B cell (primary cell): Measurements from ENCODE around the gene FAM170B. TPM values are rescaled to one million over a fixed set of nuclear protein-coding genes. Genes with fewer than 3 reads are reported as not detected.

Source experiments
- ATAC-seq: fragments of 200-7000 bp; cut with Tn5 transposase; one replicate; pipeline ENCODE4 v1.10.0; 2021; ENCODE audit warnings: low read depth, mild to moderate bottlenecking, moderate number of reproducible peaks, moderate library complexity
- CTCF ChIA-PET: fragments of 350-600 bp; sonication (Branson Sonifier 250); formaldehyde crosslinking; loops from one replicate; lab custom pipeline; 2021; ENCODE audit warnings: antibody characterized with exemption, inconsistent platforms; lab: Charles Lee
- POLR2A ChIA-PET: fragments of 350-600 bp; sonication (Branson Sonifier 250); formaldehyde crosslinking; loops from one replicate; lab custom pipeline; 2021; ENCODE audit warnings: antibody characterized with exemption; lab: Charles Lee
- DNase-seq: peaks from one replicate; pipeline ENCODE4 v3.0.0; 2013
- H2AFZ ChIP-seq: 2 replicates; pipeline ENCODE4 v1.6.1; 2012; ENCODE audit warnings: mild to moderate bottlenecking, low read depth, low read length; ENCODE audit not compliant: insufficient read depth, poor library complexity, severe bottlenecking
- H3K27ac ChIP-seq, 2 donors: 1 replicate in 1 of 2; 2 replicates in 1 of 2; pipeline ENCODE4 v1.5.1; 2012 to 2013; ENCODE audit warnings: low read length in 2 of 2, mild to moderate bottlenecking in 2 of 2, moderate library complexity in 1 of 2
- H3K27me3 ChIP-seq, 4 experiments: fragments of 200-600 bp in 1 of 4; sonication (generic) in 1 of 4; replicated peaks in 1 of 4; 1 replicate in 2 of 4; 2 replicates in 2 of 4; pipeline versions ENCODE4 v1.6.1 to v1.7.0; 2013 to 2016; ENCODE audit warnings: low read length in 3 of 4, mild to moderate bottlenecking in 2 of 4, mixed read lengths in 1 of 4, moderate library complexity in 1 of 4; ENCODE audit not compliant: insufficient read depth in 4 of 4, control insufficient read depth in 3 of 4; ENCODE audit errors: control extremely low read depth in 1 of 4
- H3K36me3 ChIP-seq, 2 experiments: replicated peaks in 1 of 2; 1 replicate in 1 of 2; 2 replicates in 1 of 2; pipeline versions ENCODE4 v1.6.1 to v1.7.1; 2013; ENCODE audit warnings: low read length in 1 of 2; ENCODE audit not compliant: insufficient read depth in 2 of 2, control insufficient read depth in 1 of 2; ENCODE audit errors: control extremely low read depth in 1 of 2, extremely low read depth in 1 of 2
- H3K4me1 ChIP-seq, 2 donors: fragments of 200-600 bp in 1 of 2; sonication (generic) in 1 of 2; 1 replicate in 1 of 2; 2 replicates in 1 of 2; pipeline versions ENCODE4 v1.5.1 to v1.6.1; 2013 to 2017; ENCODE audit warnings: low read length in 2 of 2; ENCODE audit not compliant: control insufficient read depth in 2 of 2, insufficient read depth in 2 of 2
- H3K4me2 ChIP-seq: replicated peaks from 2 replicates; pipeline ENCODE3; 2012; ENCODE audit warnings: mild to moderate bottlenecking, low read depth, low read length; ENCODE audit not compliant: poor library complexity, severe bottlenecking
- H3K4me3 ChIP-seq, 5 experiments: fragments of 200-600 bp in 1 of 5; sonication (generic) in 1 of 5; 1 replicate in 3 of 5; 2 replicates in 2 of 5; pipeline versions ENCODE4 v1.5.1 to v1.7.0; 2011 to 2016; ENCODE audit warnings: low read length in 4 of 5, mild to moderate bottlenecking in 4 of 5, low read depth in 2 of 5, control low read depth in 1 of 5, moderate library complexity in 1 of 5; ENCODE audit not compliant: insufficient read depth in 1 of 5; ENCODE audit errors: control extremely low read depth in 1 of 5, extremely low read depth in 1 of 5
- H3K79me2 ChIP-seq: fragments of 200-600 bp; sonication (generic); one replicate; pipeline ENCODE4 v1.6.0; 2016; ENCODE audit warnings: low read length; ENCODE audit not compliant: control insufficient read depth, insufficient read depth
- H3K9ac ChIP-seq: fragments of 200-600 bp; sonication (generic); 2 replicates; pipeline ENCODE4 v1.6.1; 2017; ENCODE audit warnings: mild to moderate bottlenecking, low read length, moderate library complexity
- H3K9me3 ChIP-seq, 3 donors: one replicate each; pipeline versions ENCODE4 v1.6.1 to v1.7.1; 2013; ENCODE audit warnings: low read length in 2 of 3; ENCODE audit not compliant: control insufficient read depth in 2 of 3, insufficient read depth in 1 of 3; ENCODE audit errors: control extremely low read depth in 1 of 3
- H4K20me1 ChIP-seq: 2 replicates; pipeline ENCODE4 v1.6.0; 2012; ENCODE audit warnings: mild to moderate bottlenecking, low read length; ENCODE audit not compliant: insufficient read depth, control insufficient read depth, poor library complexity, severe bottlenecking
- H3K27ac Mint-ChIP-seq: one replicate; pipeline ENCODE4 v1.8.0; 2021; ENCODE audit warnings: mixed read lengths
- H3K27me3 Mint-ChIP-seq: one replicate; pipeline ENCODE4 v1.8.0; 2021; ENCODE audit warnings: mixed read lengths
- H3K4me1 Mint-ChIP-seq: one replicate; pipeline ENCODE4 v1.8.0; 2021; ENCODE audit warnings: mixed read lengths
- H3K4me3 Mint-ChIP-seq: one replicate; pipeline ENCODE4 v1.8.0; 2021; ENCODE audit warnings: mixed read lengths
- H3K9me3 Mint-ChIP-seq: one replicate; pipeline ENCODE4 v1.8.0; 2022; ENCODE audit warnings: mixed read lengths; ENCODE audit not compliant: insufficient read depth
- CTCF ChIP-seq: fragments of 200-600 bp; IDR thresholded peaks from one replicate; pipeline ENCODE4 v1.8.0; 2022; ENCODE audit warnings: antibody characterized with exemption, mild to moderate bottlenecking
- EZH2 ChIP-seq: IDR thresholded peaks from 2 replicates; pipeline ENCODE4 v1.6.1; 2012; ENCODE audit warnings: borderline replicate concordance, low read depth, mild to moderate bottlenecking, moderate library complexity, low read length; ENCODE audit not compliant: insufficient read depth, poor library complexity, severe bottlenecking
- whole genome bisulfite sequencing: methylation state at CpG from one replicate; pipeline ENCODE4 v1.1.5; 2013; ENCODE audit warnings: missing lambda C conversion rate; ENCODE audit not compliant: insufficient coverage; 5-methylcytosine and 5-hydroxymethylcytosine counted together
- intact Hi-C: fragments of 100-400 bp; cut with micrococcal nuclease; formaldehyde crosslinking; loops from one replicate; pipeline ENCODE4 v1.10.0; 2022
- polyA plus RNA-seq: library from polyadenylated mRNA; depleted of rRNA; stranded (reverse); fragments of >200 nt; gene quantifications from 2 replicates; pipeline ENCODE4 v1.2.3, GENCODE V29; 2012
- total RNA-seq, 2 donors: library from RNA; stranded (reverse); fragments of 120-200 nt in 1 of 2; gene quantifications; 1 replicate in 1 of 2; 2 replicates in 1 of 2; pipeline versions ENCODE4 v1.2.3 to v1.2.4, GENCODE V29; 2013 to 2022

FAM170B gene
- total and polyA plus RNA-seq, 2 donors (not counting 1 experiment from before 2014, with no cell fraction given) = not detected

GRCh38 chr10:49134327-49134726, 506 bp upstream of the FAM170B start:
- no peaks in the 10 kb centered on the region for H3K27me3 ChIP-seq
- peaks cover 0 to 11% (median 11%) of the 10 kb centered on the region in 3 donors for H3K9me3 ChIP-seq
- H3K4me1 Mint-ChIP-seq = peaks cover 24% of the 10 kb centered on the region
- H3K9me3 Mint-ChIP-seq = peaks cover 2% of the 10 kb centered on the region
- H3K79me2 ChIP-seq = no peaks in the 10 kb centered on the region
- no peaks in the 10 kb centered on the region for H3K36me3 ChIP-seq
- H3K4me3 Mint-ChIP-seq = peak overlapping the region; percentile 49
- no peak overlapping the region for H2AFZ ChIP-seq
- H3K27ac Mint-ChIP-seq = peak overlapping the region; percentile 46
- WGBS = 55% methylated on average over 3 of the region's 3 CpGs
- no peak overlapping the region for H3K9ac ChIP-seq
- peaks cover 11% of the 10 kb centered on the region for H3K27me3 Mint-ChIP-seq
- DNase-seq = peak; percentile 15
- intact Hi-C loops = no loop called here
- ChIA-PET CTCF (no interaction called here), POLR2A (no interaction called here)
- peak overlapping the region; percentile 59 for H3K4me2 ChIP-seq
- ATAC-seq = no peak
- TF ChIP-seq EZH2 (no peak), CTCF (no peak)
- H4K20me1 ChIP-seq = no peaks in the 10 kb centered on the region
- peaks cover 28 to 29% of the 10 kb centered on the region in 2 donors for H3K4me1 ChIP-seq
- no peak overlapping the region for H3K27ac ChIP-seq
- no peak overlapping the region for H3K4me3 ChIP-seq

- H3K4me1 ChIP-seq = peaks cover 28 to 29% of the 10 kb centered on the region in 2 donors
- POLR2A ChIA-PET = no interaction called here
- no peak overlapping the region for H3K4me3 ChIP-seq
- H3K79me2 ChIP-seq = no peaks in the 10 kb centered on the region
- H3K27ac ChIP-seq = no peak overlapping the region
- peaks cover 2% of the 10 kb centered on the region for H3K9me3 Mint-ChIP-seq
- H3K4me3 Mint-ChIP-seq = no peak overlapping the region
- H3K4me1 Mint-ChIP-seq = peaks cover 23% of the 10 kb centered on the region
- no peak for TF ChIP-seq CTCF
- no peak for TF ChIP-seq EZH2
- no peak overlapping the region for H3K27ac Mint-ChIP-seq
- no peak overlapping the region for H3K4me2 ChIP-seq
- CTCF ChIA-PET = no interaction called here
- no peak for ATAC-seq
- intact Hi-C loops = no loop called here
- H3K27me3 Mint-ChIP-seq = peaks cover 27% of the 10 kb centered on the region
- no peak overlapping the region for H2AFZ ChIP-seq
- DNase-seq = no peak
- H3K27me3 ChIP-seq = peaks cover 0 to 8% (median 0%) of the 10 kb centered on the region in 4 experiments
- peaks cover 0 to 11% (median 11%) of the 10 kb centered on the region in 3 donors for H3K9me3 ChIP-seq
- H3K9ac ChIP-seq = no peak overlapping the region
- no peaks in the 10 kb centered on the region for H3K36me3 ChIP-seq
- no peaks in the 10 kb centered on the region for H4K20me1 ChIP-seq
- WGBS = no CpG with 5 or more reads among the region's 2 CpGs
Observed at GRCh38 chr10:49132362-49132737, 1.5 kb downstream of the FAM170B start.
